ENCODE results near the gene ENOX1. TPM values are rescaled to one million over a fixed set of nuclear protein-coding genes. Genes with fewer than 3 reads are reported as not detected.

Gene ENOX1
- total RNA-seq, 1 donor from 2014 or later = 1.1 TPM

GRCh38 chr13:43543331-43543730 lies 243.4 kb downstream of the ENOX1 start:
- Histone ChIP-seq H3K9me3 (ENCODE audit: low read depth) (no peaks in the 10 kb centered on the region), H4K20me1 (ENCODE audit: low read depth) (no peaks in the 10 kb centered on the region), H3K27ac (no peak overlapping the region), H3K27me3 (no peaks in the 10 kb centered on the region), H3K4me1 (peaks cover 21% of the 10 kb centered on the region), H3K4me2 (no peak overlapping the region), H3K4me3 (no peak overlapping the region), H3K9ac (no peak overlapping the region), H2AFZ (replicated peaks) (no peak overlapping the region), H3K79me2 (ENCODE audit: low read depth) (no peaks in the 10 kb centered on the region), H3F3A (ENCODE audit: low read depth) (no peaks in the 10 kb centered on the region), H3K36me3 (no peaks in the 10 kb centered on the region)
- no peak overlapping the region for H3K4me3 Mint-ChIP-seq
- H3K4me1 Mint-ChIP-seq = no peaks in the 10 kb centered on the region
- H3K27me3 Mint-ChIP-seq (ENCODE audit: insufficient read depth, low read depth) = no peaks in the 10 kb centered on the region
- TF ChIP-seq CTCF (IDR thresholded peaks at IDR 0.05) (no peak), EZH2 (IDR thresholded peaks at IDR 0.05) (no peak), EZH2phosphoT487 (IDR thresholded peaks at IDR 0.05) (no peak)
- H3K36me3 Mint-ChIP-seq = no peaks in the 10 kb centered on the region
- DNase-seq (ENCODE audit: low spot score) = no peak
- H3K27ac Mint-ChIP-seq = no peak overlapping the region
- peaks cover 2% of the 10 kb centered on the region for H3K9me3 Mint-ChIP-seq

GRCh38 chr13:43537124-43537523 lies 249.6 kb downstream of the ENOX1 start:
- Mint-ChIP-seq H3K27me3 (ENCODE audit: insufficient read depth, low read depth) (no peaks in the 10 kb centered on the region), H3K4me1 (no peaks in the 10 kb centered on the region), H3K9me3 (peaks cover 2% of the 10 kb centered on the region), H3K36me3 (no peaks in the 10 kb centered on the region), H3K27ac (no peak overlapping the region), H3K4me3 (no peak overlapping the region)
- no peaks in the 10 kb centered on the region for H3F3A ChIP-seq (ENCODE audit: low read depth)
- no peak overlapping the region for H3K27ac ChIP-seq
- TF ChIP-seq CTCF (IDR thresholded peaks at IDR 0.05) (no peak), EZH2 (IDR thresholded peaks at IDR 0.05) (no peak), EZH2phosphoT487 (IDR thresholded peaks at IDR 0.05) (no peak)
- H3K4me2 ChIP-seq = no peak overlapping the region
- no peaks in the 10 kb centered on the region for H3K27me3 ChIP-seq
- no peaks in the 10 kb centered on the region for H4K20me1 ChIP-seq (ENCODE audit: low read depth)
- no peak overlapping the region for H2AFZ ChIP-seq (replicated peaks)
- no peaks in the 10 kb centered on the region for H3K36me3 ChIP-seq
- H3K9me3 ChIP-seq (ENCODE audit: low read depth) = no peaks in the 10 kb centered on the region
- no peak overlapping the region for H3K9ac ChIP-seq
- no peaks in the 10 kb centered on the region for H3K4me1 ChIP-seq
- H3K4me3 ChIP-seq = no peak overlapping the region
- H3K79me2 ChIP-seq (ENCODE audit: low read depth) = no peaks in the 10 kb centered on the region
- DNase-seq (ENCODE audit: low spot score) = no peak

GRCh38 chr13:43529796-43530195 lies 257.0 kb downstream of the ENOX1 start:
- TF ChIP-seq EZH2 (IDR thresholded peaks at IDR 0.05) (no peak), CTCF (IDR thresholded peaks at IDR 0.05) (no peak), EZH2phosphoT487 (IDR thresholded peaks at IDR 0.05) (no peak)
- no peaks in the 10 kb centered on the region for H3K36me3 Mint-ChIP-seq
- H3K9me3 ChIP-seq (ENCODE audit: low read depth) = no peaks in the 10 kb centered on the region
- no peak overlapping the region for H3K27ac Mint-ChIP-seq
- H3K4me3 ChIP-seq = no peak overlapping the region
- H3K79me2 ChIP-seq (ENCODE audit: low read depth) = no peaks in the 10 kb centered on the region
- H3K4me2 ChIP-seq = no peak overlapping the region
- H3K9me3 Mint-ChIP-seq = no peaks in the 10 kb centered on the region
- no peak overlapping the region for H3K9ac ChIP-seq
- H3K36me3 ChIP-seq = no peaks in the 10 kb centered on the region
- no peaks in the 10 kb centered on the region for H4K20me1 ChIP-seq (ENCODE audit: low read depth)
- no peaks in the 10 kb centered on the region for H3K27me3 ChIP-seq
- H2AFZ ChIP-seq (replicated peaks) = no peak overlapping the region
- H3K27me3 Mint-ChIP-seq (ENCODE audit: insufficient read depth, low read depth) = no peaks in the 10 kb centered on the region
- no peaks in the 10 kb centered on the region for H3K4me1 ChIP-seq
- no peaks in the 10 kb centered on the region for H3F3A ChIP-seq (ENCODE audit: low read depth)
- no peak overlapping the region for H3K27ac ChIP-seq
- no peaks in the 10 kb centered on the region for H3K4me1 Mint-ChIP-seq
- no peak overlapping the region for H3K4me3 Mint-ChIP-seq
- DNase-seq (ENCODE audit: low spot score) = no peak
